Stimulated activated CD8-positive, alpha-beta memory T cell treated with anti-CD3 and anti-CD28 coated beads, Interleukin-2, amount 100 ng/mL, for 48 hours (primary cell): ENCODE results near the gene CDR2.
"Not testable (repeated sequence)": the region's sequence is repeated elsewhere in the genome, so short reads cannot be mapped to it uniquely, and the experiment has no call there.

Experiments used
- DNase-seq, 2 donors: peaks; one replicate each; pipeline ENCODE4 v3.0.0-alpha.2; 2020; ENCODE audit warnings: low read depth in 2 of 2

Gene CDR2

DNA sequence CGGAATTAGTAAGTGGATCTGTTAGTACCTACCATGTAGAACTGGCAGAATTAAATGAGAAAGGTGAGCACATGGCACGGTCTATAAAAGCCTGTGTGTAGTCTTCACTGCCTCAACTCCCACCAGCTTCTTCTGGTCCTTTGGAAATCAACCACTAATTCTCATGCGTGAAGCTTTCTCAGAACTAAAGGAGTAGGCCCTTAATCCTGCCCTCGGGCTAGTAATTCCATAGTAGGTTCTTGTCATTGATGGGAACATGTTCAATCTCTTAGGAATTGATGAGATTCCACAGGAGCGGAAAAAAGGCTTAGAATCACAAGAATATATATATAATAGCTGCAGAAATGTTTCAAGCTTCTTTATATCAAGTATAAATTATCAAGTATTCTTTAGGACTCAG is 21.7 kb downstream of the CDR2 start:
- DNase-seq: no peak

DNA sequence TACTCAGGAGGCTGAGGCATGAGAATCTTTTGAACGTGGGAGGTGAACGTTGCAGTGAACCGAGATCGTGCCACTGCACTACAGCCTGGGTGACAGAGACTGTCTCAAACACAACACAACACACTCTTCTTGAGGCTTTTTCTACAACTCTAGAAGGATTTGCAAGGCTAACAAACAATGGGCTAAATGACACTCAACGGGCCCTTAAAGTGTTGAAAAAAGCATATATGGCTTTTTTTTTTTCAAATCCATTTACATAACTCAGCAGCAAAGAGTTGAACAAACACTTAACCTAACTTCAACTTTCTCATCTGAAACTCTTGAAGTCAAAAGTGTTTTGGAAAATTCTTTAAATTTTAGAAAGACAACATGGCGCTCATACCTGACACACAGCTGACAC is 22.3 kb downstream of the CDR2 start:
- DNase-seq: no peak

DNA sequence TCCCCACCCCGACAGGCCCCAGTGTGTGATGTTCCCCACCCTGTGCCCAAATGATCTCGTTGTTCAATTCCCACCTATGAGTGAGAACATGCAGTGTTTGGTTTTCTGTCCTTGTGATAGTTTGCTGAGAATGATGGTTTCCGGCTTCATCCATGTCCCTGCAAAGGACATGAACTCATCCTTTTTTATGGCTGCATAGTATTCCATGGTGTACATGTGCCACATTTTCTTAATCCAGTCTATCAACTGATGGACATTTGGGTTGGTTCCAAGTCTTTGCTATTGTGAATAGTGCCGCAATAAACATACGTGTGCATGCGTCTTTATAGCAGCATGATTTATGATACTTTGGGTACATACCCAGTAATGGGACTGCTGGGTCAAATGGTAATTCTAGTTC is 23.4 kb downstream of the CDR2 start:
- DNase-seq: not testable (repeated sequence)

DNA sequence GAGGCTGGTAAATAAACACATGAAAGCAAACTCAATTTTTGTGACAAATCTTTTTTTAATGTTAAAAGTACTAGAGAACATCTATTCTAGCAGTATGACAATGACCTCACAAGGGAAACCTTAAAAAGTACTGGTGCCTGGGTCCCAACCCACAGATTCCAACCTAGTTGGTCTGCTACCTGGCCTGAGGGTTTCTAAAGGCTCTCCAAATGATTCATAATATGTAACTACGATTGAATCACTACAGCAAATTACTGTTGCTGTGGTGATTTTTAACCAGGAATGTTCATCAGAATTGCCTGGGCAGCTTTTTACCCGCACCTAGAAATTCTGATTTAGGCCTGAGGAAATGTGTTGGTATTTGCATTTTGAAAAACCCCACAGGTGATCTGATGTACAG is 26.1 kb downstream of the CDR2 start:
- no peak for DNase-seq

DNA sequence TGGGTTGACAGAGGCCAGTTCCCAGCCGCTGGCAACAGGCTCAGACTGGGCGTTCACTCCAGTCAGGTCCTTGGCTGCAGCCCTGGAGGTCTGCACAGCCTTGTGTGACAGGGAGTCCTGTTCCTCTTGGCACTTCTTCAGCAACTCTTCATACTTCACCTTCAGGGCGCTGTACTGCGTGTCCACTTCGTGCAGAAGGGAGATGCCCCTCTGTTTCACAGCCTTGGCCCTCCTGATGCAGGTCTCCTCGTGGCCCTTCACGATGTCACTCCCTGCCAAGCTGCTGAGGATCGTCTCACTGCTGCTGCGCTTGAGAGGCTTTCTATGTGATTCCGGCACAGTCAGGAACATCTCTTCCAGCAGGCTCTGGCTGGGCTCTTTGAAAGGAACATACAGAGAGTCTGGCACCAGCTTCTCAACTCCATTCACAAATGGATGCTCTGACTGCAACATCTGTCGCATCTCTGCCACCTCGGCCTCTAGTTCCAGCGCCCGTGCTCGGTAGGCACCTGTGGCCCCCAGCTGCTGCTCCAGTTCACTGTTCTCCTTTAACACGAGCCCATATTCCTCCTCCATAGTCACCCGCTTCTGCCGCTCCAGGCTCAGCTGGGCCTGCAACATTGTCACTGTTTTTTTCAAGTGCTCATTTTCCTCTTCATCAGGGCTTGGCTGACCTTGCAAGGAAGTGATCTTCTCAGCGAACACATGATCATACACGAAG is 27.2 kb downstream of the CDR2 start:
- DNase-seq: no peak

DNA sequence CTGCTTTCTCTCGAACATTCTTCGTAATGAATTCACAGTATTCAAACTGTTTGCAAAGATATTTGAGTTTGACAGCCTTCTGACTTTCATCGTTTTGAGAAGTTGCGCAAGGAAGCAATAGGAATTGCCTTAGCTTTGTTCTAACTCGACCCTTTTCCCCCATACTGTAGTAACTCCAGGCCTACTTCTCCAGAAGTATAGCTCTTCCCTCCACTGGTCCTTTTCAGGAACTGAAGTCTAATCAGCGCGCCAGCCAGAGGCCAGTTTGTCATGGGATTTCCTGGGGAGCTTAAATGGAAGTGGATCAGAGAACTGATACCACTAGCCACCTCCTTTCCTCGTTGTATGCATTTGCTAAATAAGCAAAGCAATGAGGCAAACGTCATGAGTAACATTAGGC is 27.9 kb downstream of the CDR2 start:
- no peak for DNase-seq

DNA sequence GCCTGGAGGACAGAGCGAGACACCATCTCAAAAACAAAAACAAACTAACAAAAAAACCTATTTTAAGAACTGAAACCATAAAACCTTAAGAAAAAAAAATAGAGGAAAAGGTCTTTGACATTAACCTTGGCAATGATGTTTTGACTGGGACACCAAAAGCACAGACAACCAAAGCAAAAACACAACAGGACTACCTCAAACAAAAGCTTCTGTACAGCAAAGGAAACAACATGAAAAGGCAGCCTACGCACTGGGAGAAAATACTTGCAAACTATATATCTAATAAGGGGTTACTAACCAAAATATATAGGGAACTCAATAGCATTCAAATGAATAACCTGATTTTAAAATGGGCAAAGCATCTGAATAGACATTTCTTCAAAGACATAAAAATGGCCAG is 32.3 kb downstream of the CDR2 start:
- DNase-seq: no peak

DNA sequence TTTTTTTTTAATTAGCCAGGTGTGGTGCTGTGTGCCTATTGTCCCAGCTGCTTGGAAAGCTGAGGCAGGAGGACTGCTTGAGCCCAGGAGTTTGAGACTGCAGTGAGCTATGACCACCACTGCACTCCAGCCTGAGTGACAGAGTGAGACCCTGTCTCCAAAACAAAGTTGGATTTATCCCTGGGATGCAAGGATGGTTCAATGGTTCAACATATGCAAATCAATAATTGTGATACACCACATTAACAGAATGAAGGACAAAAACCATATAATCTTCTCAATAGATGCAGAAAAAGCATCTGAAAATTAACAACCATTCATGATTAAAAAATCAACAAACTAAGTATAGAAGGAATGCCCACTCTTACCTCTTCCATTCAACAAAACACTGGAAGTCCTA is 33.5 kb downstream of the CDR2 start:
- no peak for DNase-seq

DNA sequence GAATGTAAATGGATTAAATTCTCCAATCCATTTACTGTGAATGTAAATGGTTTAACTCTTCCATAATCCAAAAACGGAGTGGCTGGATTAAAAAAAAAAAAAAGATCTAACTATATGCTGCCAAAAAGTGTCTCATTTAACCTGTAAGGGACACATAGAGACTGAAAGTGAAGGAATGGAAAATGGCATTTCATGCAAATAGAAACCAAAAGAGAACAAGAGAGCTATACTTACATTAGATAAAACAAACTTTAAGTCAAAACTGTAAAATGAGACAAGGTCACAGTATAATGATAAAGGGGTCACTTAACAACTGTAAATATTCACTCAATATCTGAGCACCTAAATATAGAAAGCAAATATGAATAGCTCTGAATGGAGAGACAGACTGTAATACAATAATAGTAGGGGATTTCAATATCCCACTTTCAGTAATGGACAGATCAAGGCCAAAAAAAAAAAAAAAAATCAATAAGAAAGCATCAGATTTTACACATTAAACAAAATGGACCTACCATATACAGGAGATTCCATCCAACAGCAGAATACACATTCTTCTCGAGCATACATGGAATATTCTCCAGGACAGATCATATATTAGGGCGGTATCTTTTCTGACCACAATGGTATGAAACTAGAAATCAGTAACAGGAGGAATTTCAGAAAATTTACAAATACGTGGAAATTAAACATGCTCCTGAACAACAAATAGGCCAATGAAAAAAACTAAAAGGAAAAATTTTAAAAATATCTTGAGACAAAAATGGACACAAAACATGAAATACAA is 36.4 kb downstream of the CDR2 start:
- DNase-seq: no peak

DNA sequence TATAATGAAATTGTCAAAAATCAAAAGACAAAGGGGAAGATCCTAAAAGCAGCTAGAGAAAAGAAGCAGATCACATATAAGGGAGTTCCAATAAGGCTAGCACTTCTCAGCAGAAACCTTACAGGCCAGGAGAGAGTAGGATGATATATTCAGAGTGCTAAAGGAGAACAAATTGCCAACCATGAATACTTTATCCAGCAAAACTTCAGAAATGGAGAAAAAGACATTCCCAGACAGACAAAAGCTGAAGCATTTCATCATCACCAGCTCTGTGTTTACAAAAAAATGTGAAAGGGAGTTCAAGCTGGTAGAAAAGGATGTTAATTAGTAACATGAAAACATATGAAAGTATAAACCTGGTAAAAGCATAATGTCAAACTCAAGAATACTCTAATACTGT is 37.4 kb downstream of the CDR2 start:
- no peak for DNase-seq

DNA sequence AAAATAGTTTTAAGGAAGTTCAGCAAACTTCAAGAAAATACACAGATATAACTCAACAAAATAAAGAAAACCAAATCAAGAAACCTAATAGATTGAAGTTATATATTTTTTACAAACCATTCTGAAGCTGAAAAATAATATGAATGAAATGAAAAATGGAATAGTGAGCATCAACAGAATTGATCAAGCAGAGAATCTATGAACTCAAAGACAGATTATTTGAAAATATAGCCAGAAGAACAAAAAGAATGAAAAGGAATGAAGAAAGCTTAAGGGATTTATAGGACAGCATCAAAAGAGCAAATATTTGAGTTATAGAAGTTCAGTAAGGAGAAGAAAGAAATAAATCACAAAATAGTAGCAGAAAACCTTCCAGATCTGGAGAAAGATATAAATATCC is 37.8 kb downstream of the CDR2 start:
- no peak for DNase-seq

DNA sequence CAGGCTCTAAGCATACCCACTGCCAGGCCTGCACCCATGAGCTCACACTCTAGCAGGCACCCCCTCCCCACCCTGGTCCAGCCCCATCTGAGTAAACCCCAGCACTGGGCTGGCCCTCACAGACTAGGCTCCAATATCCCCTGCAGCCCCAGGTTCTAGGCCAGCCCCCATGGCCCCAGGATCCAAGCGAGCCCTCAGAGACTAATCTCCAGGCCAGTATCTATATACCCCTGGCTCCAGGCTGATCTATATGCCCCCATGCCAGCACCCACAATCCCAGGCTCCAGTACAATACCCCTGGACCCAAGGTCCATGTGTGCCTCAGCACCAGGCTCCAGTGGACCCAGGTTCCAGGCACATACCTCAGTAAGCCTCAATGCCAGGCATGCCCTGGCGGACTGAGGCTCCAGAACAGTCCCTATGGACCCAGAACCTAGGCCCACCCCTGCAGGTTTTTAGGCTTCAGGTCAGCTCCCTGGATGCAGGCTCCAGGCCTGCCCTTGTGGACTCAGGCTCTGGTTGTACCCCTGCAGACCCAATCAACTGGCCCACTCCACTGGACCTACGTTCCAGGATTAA is 38.7 kb downstream of the CDR2 start:
- no peak for DNase-seq

DNA sequence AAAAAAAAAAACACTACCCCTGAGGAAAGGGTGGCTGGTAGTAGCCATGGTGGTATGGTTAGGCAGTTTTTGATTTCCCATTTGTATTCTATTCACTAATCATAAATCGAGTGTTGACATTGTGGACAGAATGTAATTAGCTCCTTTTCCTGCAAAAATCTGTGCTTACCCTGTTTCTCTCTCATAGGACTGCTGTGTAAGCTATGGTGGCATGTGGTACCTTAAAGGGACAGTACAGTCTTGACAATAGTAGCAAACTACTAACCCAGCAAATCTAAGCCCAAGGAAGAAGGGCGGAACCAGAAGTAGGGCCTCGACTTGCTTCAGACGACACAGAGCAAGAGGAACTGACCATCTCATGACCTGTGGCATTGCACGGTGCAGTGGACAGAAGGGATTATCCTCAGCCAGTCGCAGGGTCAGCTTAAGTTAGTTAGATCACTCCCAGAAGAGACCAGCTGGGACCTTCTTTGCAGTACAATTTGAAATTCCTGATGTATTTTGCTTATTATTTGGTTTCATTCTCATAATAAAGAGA is 40.9 kb downstream of the CDR2 start:
- no peak for DNase-seq

DNA sequence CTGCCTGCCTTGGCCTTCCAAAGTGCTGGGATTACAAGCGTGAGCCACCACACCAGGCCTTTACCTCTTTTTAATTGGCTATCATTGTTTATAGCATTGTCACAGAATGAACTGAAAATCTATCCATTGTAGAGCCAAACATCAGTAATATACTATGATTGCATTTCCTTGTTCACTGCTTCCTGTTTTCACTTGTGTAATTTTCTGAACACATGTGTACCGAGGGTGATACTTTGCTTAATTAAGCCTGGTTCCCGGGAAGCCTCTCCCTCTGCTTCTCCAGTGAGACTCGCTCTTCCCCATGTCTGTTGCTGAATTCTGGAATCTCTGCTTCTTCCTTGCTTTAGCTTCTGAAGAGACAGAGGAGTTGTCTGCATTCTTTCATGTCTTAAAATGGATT is 44.1 kb downstream of the CDR2 start:
- DNase-seq: no peak

DNA sequence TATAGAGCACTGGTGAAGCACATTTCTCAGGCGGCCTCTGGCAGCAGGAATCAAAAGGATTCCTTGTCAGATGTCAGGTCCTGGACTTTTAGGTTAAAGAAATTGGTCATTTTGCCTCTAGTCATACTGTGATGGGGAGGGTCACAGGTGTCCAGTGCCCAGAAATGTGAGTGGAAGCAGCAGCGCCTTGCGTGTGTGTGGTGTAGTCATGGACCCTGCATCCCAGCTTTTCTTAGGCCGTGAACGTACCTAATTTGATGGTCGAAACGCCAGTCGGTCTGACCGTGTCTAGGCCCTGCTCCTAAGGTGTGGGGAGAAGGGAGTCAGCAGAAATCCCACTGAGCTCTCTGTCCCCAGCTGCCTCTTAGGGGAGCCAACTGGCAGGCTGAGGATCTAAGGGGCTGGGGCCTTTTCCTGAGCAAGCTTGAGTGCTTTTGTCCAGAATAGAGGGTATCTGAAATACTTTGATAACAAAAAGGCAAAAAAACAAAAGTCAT is 45.2 kb downstream of the CDR2 start:
- DNase-seq: no peak

DNA sequence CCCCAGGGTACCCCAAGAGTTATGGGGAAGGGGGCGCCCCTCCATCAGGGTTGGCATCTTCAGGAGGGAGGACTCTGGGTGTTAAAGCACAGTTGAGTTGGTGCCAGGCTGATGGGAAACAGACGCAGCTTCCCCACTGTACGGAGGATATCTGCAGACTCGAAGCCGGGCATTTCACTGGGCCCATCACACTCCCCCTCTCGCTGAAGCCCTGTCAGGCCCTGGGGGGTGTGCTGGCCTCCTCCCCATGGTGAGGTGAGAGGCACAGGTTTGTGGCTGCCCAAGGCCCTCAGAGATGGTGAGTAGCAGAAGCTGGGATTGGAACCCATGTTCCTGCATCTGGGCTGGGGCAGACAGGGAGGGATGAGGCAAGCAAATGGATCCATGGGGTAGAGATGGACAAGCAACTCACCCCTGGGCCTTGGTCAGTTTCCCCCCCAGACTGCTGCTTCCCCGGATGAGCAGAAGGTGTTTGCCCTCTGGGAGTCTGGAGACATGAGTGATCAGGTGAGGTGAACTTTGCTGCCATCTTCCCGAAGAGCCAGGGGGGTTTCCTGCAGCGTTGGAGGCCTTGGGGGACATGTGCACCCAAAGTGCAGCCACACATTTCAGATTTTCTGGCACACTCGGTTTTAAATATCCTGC is 46.2 kb downstream of the CDR2 start:
- no peak for DNase-seq

DNA sequence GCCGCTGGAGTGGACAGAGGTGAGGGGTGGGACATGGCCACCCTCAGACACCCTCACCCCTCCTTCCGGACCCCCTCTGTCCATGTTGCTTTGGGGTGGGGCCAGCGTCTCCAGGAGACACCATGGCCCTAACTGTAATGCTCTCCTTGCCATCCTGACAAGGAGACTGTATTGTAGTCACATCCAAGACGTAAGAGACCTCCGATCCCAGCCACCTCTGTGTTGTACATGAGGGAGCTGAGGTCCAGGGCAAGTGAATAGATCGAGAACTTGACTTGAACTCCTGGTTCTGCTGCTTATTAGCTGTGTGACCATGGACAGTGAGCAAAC is 47.0 kb downstream of the CDR2 start:
- no peak for DNase-seq

DNA sequence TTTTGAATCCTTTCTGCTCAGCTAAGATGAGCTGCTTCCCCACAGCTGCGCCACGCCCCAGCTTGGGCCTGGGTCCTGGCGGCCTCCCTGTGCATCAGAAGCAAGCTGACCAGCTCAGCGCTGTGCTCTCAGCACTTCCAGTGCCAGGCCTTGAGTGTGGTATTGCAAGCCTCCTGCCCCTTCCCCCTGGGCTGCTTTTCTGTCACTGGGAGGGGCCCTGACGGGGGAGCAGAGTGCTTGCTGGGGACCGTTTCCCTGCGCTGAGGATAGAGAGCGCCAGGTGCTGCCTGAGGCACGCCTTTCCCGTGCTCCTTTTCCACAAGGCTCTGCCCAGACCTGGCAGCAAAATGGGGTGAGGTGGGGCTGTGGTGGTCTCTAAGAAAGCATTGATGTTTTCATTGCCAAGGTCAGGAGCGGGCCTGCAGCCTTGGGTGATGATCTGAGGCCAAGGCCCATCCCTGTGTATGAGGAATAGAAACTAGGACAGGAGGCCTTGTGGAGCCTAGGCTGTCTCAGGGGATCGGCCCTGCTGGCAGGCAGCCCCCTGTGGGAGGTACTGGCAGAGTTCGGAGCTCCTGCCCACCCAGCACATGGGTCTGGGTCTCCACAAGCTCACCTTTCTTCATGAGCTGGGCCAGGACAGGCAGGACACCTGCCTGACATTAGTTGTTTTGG is 47.5 kb downstream of the CDR2 start:
- no peak for DNase-seq

DNA sequence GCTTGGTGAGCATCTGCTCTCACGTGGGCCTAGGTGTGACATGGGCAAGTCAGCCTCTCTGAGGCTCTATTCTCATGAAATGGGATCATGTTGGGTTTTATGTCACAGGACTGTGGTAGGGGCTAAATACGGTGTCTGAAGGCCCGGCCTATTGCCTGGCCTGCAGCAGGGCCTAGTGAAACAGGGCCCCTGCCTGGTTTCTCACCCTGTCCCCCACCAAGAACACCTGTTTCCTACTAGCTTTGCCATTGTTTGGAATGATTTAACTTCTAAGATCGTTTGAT is 48.1 kb downstream of the CDR2 start:
- no peak for DNase-seq

DNA sequence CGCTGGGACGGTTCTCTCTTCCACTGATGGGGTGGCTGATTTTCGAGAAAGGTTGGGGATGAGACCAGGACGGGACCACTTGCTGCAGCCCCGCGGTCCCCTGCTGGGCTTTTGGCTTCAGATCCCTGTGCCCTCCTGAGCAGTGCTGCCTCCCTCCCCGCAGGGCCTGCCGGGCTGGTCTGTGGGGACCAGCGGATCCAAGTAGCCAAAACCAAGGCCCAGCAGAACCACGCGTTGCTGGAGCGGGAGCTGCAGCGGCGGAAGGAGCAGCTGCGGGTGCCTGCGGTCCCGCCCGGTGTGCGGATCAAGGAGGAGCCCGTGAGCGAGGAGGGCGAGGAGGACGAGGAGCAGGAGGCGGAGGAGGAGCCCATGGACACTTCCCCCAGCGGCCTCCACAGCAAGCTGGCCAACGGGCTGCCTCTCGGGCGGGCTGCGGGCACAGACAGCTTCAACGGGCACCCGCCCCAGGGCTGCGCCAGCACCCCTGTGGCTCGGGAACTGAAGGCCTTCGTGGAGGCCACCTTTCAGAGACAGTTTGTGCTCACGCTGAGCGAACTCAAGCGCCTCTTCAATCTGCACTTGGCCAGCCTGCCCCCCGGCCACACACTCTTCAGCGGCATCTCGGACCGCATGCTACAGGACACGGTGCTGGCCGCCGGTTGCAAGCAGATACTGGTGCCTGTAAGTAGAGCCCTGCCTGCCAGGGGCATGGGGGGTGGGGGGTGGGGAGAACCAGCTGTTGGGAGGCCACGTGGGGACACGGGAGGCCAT is 48.6 kb downstream of the CDR2 start:
- no peak for DNase-seq
